Measurements from ENCODE around the gene R3HDM2.

R3HDM2 gene

GRCh38 chr12:57240066-57240921 is 190.5 kb downstream of the R3HDM2 start:
- peak; percentile 82 for DNase-seq (ENCODE audit: low spot score)

DNA sequence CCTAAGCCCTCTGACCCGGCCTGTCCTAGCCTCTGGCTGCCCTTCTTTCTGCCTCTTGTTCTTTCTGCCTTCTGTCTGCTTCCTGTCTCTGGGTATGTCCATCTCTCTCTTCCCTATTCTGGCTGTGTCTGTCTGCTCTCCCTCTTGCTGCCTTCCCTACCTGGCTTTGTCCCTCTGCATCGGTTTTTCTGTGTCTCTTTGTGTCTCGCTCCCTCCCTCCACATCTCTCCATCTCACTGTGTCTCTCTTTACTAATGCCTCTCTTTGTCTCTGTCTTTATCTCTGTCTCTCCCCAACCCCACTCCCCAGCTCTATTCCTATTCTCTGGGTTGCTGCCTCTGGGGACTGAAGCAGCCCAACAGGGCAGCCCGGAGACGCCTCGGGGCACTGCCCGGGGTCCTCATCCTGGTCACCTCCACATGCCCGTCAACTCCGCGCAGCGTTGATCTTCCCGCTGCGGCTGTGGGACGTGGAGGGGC is 191.2 kb downstream of the R3HDM2 start:
- DNase-seq (ENCODE audit: low spot score), result no peak

- peak; percentile 97 for DNase-seq (ENCODE audit: low spot score)
These were observed 191.8 kb downstream of the R3HDM2 start for GRCh38 chr12:57238854-57239554.

DNA sequence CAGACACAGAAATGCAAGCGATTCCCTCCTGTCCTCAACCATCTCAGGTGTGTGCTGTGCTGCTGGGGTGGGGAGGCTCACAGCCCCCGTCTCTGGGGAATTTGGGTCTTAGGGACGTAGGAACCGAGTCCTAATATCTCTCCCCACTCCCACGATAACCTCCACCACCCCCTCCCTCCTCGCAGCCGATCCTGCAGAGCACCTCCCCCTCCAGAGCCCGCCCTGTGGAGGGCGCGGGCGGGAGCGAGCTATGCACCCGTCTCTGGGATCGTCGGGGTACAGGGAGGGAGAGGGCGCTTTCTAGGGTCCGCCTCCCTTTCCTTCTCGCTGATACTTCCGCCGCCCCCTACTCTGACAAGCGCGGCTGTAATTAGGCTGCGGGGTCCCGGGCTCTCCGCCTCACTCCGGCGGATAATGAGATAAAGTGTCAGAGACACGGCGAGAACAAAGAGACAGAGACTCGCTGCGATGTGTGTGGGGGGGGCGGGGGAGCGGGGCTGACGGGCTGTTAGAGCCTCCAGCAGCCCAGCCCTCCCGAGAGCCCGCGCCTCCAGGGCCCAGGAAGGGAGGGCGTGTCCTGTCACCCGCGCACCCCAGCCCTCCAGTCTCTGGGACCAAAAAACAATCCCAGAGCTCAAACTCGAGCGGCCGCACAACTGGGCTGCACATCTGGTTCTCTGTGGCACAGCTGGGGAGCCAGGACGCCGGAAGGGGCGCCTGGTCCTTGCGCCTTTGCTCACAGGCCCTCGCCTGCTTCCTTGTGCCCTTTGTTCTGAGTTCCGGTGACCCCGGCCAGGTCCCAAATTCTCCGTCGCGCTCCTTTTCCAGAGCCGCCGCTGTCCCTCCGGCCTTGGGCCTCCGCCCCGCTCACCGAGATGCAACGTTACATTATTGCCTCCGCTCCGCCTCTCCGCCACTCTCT is 192.7 kb downstream of the R3HDM2 start:
- DNase-seq (ENCODE audit: low spot score), result peak; percentile 49

DNA sequence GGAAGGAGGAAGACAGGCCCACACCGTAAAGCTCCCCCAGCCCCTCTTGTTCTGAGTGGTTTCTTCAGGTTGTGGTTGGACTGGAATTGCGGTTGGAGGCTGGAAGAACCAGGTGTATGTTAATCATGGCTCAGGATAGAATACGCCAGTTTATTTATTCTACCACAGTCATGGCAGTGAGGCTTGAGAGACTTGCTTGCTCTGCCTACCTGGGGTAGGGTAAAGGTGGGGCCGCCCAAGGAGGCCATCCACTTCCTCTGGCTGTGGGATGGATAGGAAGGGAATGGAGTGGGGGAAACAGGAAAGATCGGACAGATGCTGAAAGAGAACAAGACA is 193.3 kb downstream of the R3HDM2 start:
- DNase-seq (ENCODE audit: low spot score), result no peak

- DNase-seq (ENCODE audit: low spot score), result peak; percentile 60
These were observed 193.8 kb downstream of the R3HDM2 start for GRCh38 chr12:57236925-57237595.

- DNase-seq (ENCODE audit: low spot score), result no peak
These were observed 194.5 kb downstream of the R3HDM2 start for GRCh38 chr12:57236201-57236924.

DNA sequence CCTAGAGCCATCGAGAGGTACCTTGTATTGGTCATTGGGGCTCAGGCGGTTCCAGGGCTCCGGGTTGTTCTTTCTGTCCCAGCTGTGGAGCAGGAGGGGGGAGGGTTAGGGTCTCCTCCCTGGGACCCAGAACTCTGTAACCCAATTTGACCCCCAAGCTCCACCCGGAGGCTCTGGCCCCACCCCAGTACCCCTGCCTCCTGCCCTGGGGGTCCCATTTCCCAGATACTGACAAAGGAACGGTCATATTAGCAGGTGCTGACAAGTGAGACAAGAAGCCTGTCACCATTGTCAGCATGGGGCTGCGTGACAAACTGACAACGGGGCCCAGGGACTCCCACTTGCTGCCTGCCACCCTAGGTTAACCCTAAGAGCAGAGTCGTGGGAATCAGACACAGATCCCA is 195.1 kb downstream of the R3HDM2 start:
- DNase-seq (ENCODE audit: low spot score), result no peak

GRCh38 chr12:57235017-57235727 is 195.7 kb downstream of the R3HDM2 start:
- DNase-seq (ENCODE audit: low spot score), result no peak

DNA sequence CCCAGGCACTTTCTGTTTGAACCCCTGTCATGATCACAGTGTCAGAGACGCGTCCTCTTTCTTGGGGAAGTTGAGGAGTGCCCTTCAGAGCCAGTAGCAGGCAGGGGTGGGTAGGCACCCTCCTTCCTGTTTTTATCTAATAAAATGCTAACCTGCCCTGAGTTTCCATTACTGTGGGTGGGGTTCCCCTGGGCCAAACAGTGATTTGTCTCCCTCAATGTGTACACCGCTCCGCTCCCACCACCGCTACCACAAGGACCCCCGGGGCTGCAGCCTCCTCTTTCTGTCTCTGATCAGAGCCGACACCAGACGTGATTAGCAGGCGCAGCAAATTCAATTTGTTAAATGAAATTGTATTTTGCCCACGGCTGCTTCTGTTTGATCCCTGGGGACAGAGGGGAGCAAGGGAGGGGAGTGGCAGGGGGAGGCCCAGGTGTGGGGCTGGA is 196.2 kb downstream of the R3HDM2 start:
- no peak for DNase-seq (ENCODE audit: low spot score)

- DNase-seq (ENCODE audit: low spot score), result no peak
These were observed 196.6 kb downstream of the R3HDM2 start for GRCh38 chr12:57234233-57234570.

DNA sequence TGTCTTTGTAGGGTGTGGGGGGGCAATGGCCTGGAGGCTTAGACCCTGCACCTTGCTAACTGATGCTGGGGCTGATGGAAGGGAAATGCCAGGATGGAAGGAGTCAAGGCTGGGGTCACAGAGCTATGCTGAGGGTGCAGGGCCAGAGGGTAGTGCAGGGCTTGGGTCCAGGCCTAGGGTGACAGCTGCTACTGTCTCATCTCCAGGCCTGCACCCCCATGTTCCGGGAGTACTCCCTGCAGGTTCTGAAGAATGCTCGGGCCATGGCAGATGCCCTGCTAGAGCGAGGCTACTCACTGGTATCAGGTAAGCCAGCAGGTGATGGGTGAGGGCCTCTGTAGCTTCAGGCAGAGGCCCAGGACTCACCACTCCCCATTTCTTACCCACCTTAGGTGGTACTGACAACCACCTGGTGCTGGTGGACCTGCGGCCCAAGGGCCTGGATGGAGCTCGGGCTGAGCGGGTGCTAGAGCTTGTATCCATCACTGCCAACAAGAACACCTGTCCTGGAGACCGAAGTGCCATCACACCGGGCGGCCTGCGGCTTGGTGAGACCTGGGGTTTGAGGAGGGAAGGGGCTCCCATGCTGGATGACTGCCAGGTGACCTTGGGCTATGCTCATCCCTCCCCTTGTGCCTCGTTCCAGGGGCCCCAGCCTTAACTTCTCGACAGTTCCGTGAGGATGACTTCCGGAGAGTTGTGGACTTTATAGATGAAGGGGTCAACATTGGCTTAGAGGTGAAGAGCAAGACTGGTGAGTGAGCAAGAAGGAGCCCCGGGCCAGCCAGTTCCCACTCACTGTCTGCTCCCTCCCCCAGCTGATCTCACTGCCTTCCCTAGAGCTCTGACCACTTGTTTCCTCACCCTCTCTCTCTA is 197.2 kb downstream of the R3HDM2 start:
- DNase-seq (ENCODE audit: low spot score), result no peak

GRCh38 chr12:57232156-57232756 is 198.6 kb downstream of the R3HDM2 start:
- DNase-seq (ENCODE audit: low spot score), result no peak

GRCh38 chr12:57231276-57232021 is 199.4 kb downstream of the R3HDM2 start:
- DNase-seq (ENCODE audit: low spot score), result no peak

DNA sequence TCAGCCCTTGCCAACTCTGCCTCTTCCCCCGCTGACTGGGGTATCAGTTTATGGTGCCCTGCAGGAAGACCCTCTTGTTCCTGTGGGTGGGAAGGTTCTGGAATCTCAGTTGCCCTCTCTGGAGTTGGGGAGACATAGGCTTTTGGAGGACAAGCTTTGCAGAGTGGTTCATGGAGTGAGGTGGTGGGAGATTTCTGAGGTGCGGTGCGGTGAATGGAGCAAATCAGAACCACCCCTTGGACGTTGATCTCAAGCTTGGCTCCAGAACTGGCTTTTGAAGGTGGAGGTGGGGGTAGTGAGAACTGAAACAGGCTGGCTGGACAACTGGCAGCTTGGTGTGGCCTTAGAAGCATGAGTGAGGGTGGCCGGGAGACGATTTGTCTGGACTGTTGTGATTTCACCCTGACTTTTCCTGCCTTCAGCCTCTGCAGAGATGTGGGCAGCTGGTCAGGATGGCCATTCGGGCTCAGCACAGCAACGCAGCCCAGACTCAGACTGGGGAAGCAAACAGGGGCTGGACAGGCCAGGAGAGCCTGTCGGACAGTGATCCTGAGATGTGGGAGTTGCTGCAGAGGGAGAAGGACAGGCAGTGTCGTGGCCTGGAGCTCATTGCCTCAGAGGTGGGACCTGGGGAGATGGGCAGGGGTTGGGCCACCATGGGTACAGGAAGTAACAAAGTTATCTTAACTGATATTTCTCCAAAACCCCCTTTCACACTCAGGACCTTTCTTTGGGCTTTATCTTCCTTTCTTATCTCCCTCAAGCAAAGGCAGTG is 200.3 kb downstream of the R3HDM2 start:
- no peak for DNase-seq (ENCODE audit: low spot score)

DNA sequence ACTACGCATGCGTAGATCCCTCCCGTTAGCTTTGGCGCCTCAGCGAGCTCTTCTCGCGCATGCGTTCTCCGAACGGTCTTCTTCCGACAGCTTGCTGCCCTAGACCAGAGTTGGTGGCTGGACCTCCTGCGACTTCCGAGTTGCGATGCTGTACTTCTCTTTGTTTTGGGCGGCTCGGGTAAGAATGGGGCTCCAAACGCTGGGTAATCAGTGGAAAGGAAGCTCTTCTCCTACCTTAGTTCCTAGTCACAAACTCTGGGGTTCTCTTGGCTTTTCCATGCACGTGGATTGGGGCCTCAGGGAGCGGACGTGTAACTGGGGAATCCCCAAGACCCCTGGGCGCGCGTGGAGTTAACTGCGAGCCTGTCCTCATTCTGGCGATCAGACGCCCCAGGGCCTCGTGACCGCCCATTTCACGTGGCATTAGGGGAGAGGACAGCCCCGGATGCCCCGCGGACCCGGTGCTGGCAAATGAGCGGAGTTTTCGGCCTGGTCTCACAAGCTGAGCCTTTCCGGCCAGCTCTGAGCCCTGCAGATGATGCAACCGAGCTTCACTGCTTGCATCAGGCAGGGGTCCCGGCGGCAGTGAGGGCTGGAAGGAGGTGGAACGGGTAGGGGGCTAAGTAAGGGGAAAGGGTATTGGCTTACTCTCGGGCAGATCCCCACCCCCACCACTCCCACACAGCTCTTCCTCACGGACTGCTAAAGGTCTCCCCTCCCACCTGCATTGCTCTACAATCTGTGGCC is 201.0 kb downstream of the R3HDM2 start, which contains the start of gene SHMT2:
TSS of gene SHMT2 (plus strand) at position 78 of the 747 bp plus-strand sequence. CDS start at position 146, 68 bp downstream.
- DNase-seq (ENCODE audit: low spot score), result peak; percentile 98
